Activated naive CD8-positive, alpha-beta T cell treated with anti-CD3 and anti-CD28 coated beads, Interleukin-2, amount 10 ng/mL, durations not matched to agents 7 days and 5 days (primary cell): Measurements from ENCODE around the gene SLC66A2. TPM values are rescaled to one million over a fixed set of nuclear protein-coding genes. Genes with fewer than 3 reads are reported as not detected.
A peak's percentile ranks its signal among the peaks of the same experiment; 100 is the strongest.
"Not testable (repeated sequence)": the region's sequence is repeated elsewhere in the genome, so short reads cannot be mapped to it uniquely, and the experiment has no call there.

Source experiments
- ATAC-seq: fragments of 150-1000 bp; cut with Tn5 transposase; one replicate; pipeline ENCODE4 v1.10.0; 2021; ENCODE audit warnings: low read depth, moderate library complexity
- POLR2A ChIA-PET: fragments of 350-600 bp; sonication (Branson Sonifier 250); formaldehyde crosslinking; loops from one replicate; lab custom pipeline; 2021; ENCODE audit warnings: antibody characterized with exemption; lab: Charles Lee
- DNase-seq: peaks from one replicate; pipeline ENCODE4 v3.0.0; 2021
- H3K27ac Mint-ChIP-seq: one replicate; pipeline ENCODE4 v1.8.0; 2022; ENCODE audit warnings: mild to moderate bottlenecking, mixed read lengths
- H3K27me3 Mint-ChIP-seq: one replicate; pipeline ENCODE4 v1.8.0; 2022; ENCODE audit warnings: mild to moderate bottlenecking, moderate library complexity, mixed read lengths
- H3K36me3 Mint-ChIP-seq: one replicate; pipeline ENCODE4 v1.8.0; 2021; ENCODE audit warnings: mild to moderate bottlenecking, mixed read lengths
- H3K4me1 Mint-ChIP-seq: one replicate; pipeline ENCODE4 v1.8.0; 2021; ENCODE audit warnings: mixed read lengths
- H3K4me3 Mint-ChIP-seq: one replicate; pipeline ENCODE4 v1.8.0; 2022; ENCODE audit warnings: mild to moderate bottlenecking, moderate library complexity, mixed read lengths
- H3K9me3 Mint-ChIP-seq: one replicate; pipeline ENCODE4 v1.8.0; 2021; ENCODE audit warnings: mixed read lengths
- total RNA-seq, 2 experiments: library from RNA; stranded (reverse); gene quantifications; one replicate each; pipeline ENCODE4 v1.2.3, GENCODE V29; 2021

The SLC66A2 gene
- 10 to 100 TPM; 29.0 to 29.2 TPM for total RNA-seq

- H3K4me3 Mint-ChIP-seq, result peak within 1 kb of the TSS; percentile 87
- H3K27ac Mint-ChIP-seq, result peak within 1 kb of the TSS; percentile 83
- POLR2A ChIA-PET, result interaction anchor here (0.8 to 1.9 kb wide), 6 partner anchors 10 to 272 kb away, joined by 3 to 15 read pairs (median 4); partner anchors contain the start of genes CTDP1, HSBP1L1 and TXNL4A
- H3K9me3 Mint-ChIP-seq, result no peaks in the 10 kb centered on the region
- H3K27me3 Mint-ChIP-seq, result peaks cover 2% of the 10 kb centered on the region
- ATAC-seq, result peak; percentile 89
- H3K4me1 Mint-ChIP-seq, result peaks cover 15% of the 10 kb centered on the region
- DNase-seq, result peak; percentile 99
- H3K36me3 Mint-ChIP-seq, result peaks cover 4% of the 10 kb centered on the region
Observed at GRCh38 chr18:79951545-79952455, at the start of gene SLC66A2. Gene SLC66A2 (minus strand): TSS chr18:79951653. CDS start chr18:79950926, 727 bp downstream.

GRCh38 chr18:80000877-80001276 is 49.4 kb upstream of the SLC66A2 start:
- POLR2A ChIA-PET, result no interaction called here
- no peak overlapping the region for H3K27ac Mint-ChIP-seq
- no peaks in the 10 kb centered on the region for H3K4me1 Mint-ChIP-seq
- DNase-seq (no peak), ATAC-seq (no peak)
- H3K27me3 Mint-ChIP-seq, result no peaks in the 10 kb centered on the region
- H3K4me3 Mint-ChIP-seq, result no peak overlapping the region
- peaks cover 2% of the 10 kb centered on the region for H3K36me3 Mint-ChIP-seq
- H3K9me3 Mint-ChIP-seq, result peaks cover 7% of the 10 kb centered on the region

- ATAC-seq, H3K36me3 Mint-ChIP-seq, H3K27ac Mint-ChIP-seq, H3K27me3 Mint-ChIP-seq, DNase-seq, POLR2A ChIA-PET, H3K4me3 Mint-ChIP-seq, H3K4me1 Mint-ChIP-seq, H3K9me3 Mint-ChIP-seq: not testable (repeated sequence)
Observed at GRCh38 chr18:79999701-80000100, 48.2 kb upstream of the SLC66A2 start.

GRCh38 chr18:79991494-79991893 is 40.0 kb upstream of the SLC66A2 start:
- Mint-ChIP-seq H3K27ac (no peak overlapping the region), H3K36me3 (peaks cover 4% of the 10 kb centered on the region), H3K9me3 (no peaks in the 10 kb centered on the region), H3K4me1 (peaks cover 11% of the 10 kb centered on the region), H3K4me3 (no peak overlapping the region), H3K27me3 (peaks cover 3% of the 10 kb centered on the region)
- POLR2A ChIA-PET, result no interaction called here
- DNase-seq, result no peak
- ATAC-seq, result no peak

- H3K36me3 Mint-ChIP-seq, result peaks cover 11% of the 10 kb centered on the region
- H3K4me3 Mint-ChIP-seq, result peak overlapping the region; percentile 91
- peaks cover 29% of the 10 kb centered on the region for H3K4me1 Mint-ChIP-seq
- peaks cover 3% of the 10 kb centered on the region for H3K27me3 Mint-ChIP-seq
- H3K27ac Mint-ChIP-seq, result peak overlapping the region; percentile 93
- DNase-seq, result no peak
- POLR2A ChIA-PET, result interaction anchor here (3.0 to 3.1 kb wide), 2 partner anchors 37 to 45 kb away, joined by 15 read pairs; partner anchors contain the start of genes RBFA and SLC66A2
- no peak for ATAC-seq
- H3K9me3 Mint-ChIP-seq, result no peaks in the 10 kb centered on the region
Observed at GRCh38 chr18:79989195-79989497, 37.7 kb upstream of the SLC66A2 start.

GRCh38 chr18:79988451-79989194 is 37.2 kb upstream of the SLC66A2 start, which contains the start of gene TXNL4A:
Gene TXNL4A (minus strand): TSS chr18:79988563. CDS start chr18:79988392, 171 bp downstream.
- H3K27ac Mint-ChIP-seq, result peak within 1 kb of the TSS; percentile 93
- DNase-seq (peak; percentile 88), ATAC-seq (peak; percentile 93)
- peak within 1 kb of the TSS; percentile 91 for H3K4me3 Mint-ChIP-seq
- peaks cover 15% of the 10 kb centered on the region for H3K36me3 Mint-ChIP-seq
- POLR2A ChIA-PET, result interaction anchor here (1.0 to 3.1 kb wide), 4 partner anchors 16 to 76 kb away, joined by 4 to 15 read pairs (median 10); partner anchors contain the start of genes RBFA and SLC66A2
- H3K4me1 Mint-ChIP-seq, result peaks cover 34% of the 10 kb centered on the region
- H3K27me3 Mint-ChIP-seq, result peaks cover 3% of the 10 kb centered on the region
- H3K9me3 Mint-ChIP-seq, result no peaks in the 10 kb centered on the region

- DNase-seq (peak; percentile 79), ATAC-seq (peak; percentile 68)
- POLR2A ChIA-PET, result interaction anchor here (0.8 to 3.1 kb wide), 5 partner anchors 16 to 75 kb away, joined by 4 to 15 read pairs (median 4); partner anchors contain the start of genes RBFA and SLC66A2
- peaks cover 15% of the 10 kb centered on the region for H3K36me3 Mint-ChIP-seq
- no peaks in the 10 kb centered on the region for H3K9me3 Mint-ChIP-seq
- H3K27me3 Mint-ChIP-seq, result peaks cover 3% of the 10 kb centered on the region
- H3K4me1 Mint-ChIP-seq, result peaks cover 39% of the 10 kb centered on the region
- H3K27ac Mint-ChIP-seq, result peak overlapping the region; percentile 93
- H3K4me3 Mint-ChIP-seq, result peak overlapping the region; percentile 88
Observed at GRCh38 chr18:79988071-79988450, 36.6 kb upstream of the SLC66A2 start.

GRCh38 chr18:79987566-79987965 is 36.1 kb upstream of the SLC66A2 start:
- Mint-ChIP-seq H3K9me3 (no peaks in the 10 kb centered on the region), H3K36me3 (peaks cover 15% of the 10 kb centered on the region), H3K4me1 (peaks cover 44% of the 10 kb centered on the region), H3K27ac (peak overlapping the region; percentile 77), H3K4me3 (peak overlapping the region; percentile 88), H3K27me3 (peaks cover 3% of the 10 kb centered on the region)
- no peak for ATAC-seq
- no peak for DNase-seq
- POLR2A ChIA-PET, result interaction anchor here (0.8 to 3.1 kb wide), 5 partner anchors 15 to 75 kb away, joined by 4 to 15 read pairs (median 4); partner anchors contain the start of genes RBFA and SLC66A2

- peak overlapping the region; percentile 88 for H3K4me3 Mint-ChIP-seq
- peaks cover 3% of the 10 kb centered on the region for H3K27me3 Mint-ChIP-seq
Observed at GRCh38 chr18:79986726-79987125, 35.3 kb upstream of the SLC66A2 start.

GRCh38 chr18:79985172-79985571 is 33.7 kb upstream of the SLC66A2 start:
- Mint-ChIP-seq H3K9me3 (no peaks in the 10 kb centered on the region), H3K27me3 (no peaks in the 10 kb centered on the region), H3K4me1 (peaks cover 55% of the 10 kb centered on the region), H3K36me3 (peaks cover 18% of the 10 kb centered on the region), H3K4me3 (no peak overlapping the region), H3K27ac (peak overlapping the region; percentile 30)
- DNase-seq (no peak), ATAC-seq (no peak)
- POLR2A ChIA-PET, result interaction anchor here (0.7 kb wide), 1 partner anchor 21 kb away, joined by 3 read pairs; the partner anchor contains the start of gene HSBP1L1

More at GRCh38 chr18:79986726-79987125, 35.3 kb upstream of the SLC66A2 start:
- DNase-seq (no peak), ATAC-seq (no peak)
- Mint-ChIP-seq H3K9me3 (no peaks in the 10 kb centered on the region), H3K36me3 (peaks cover 17% of the 10 kb centered on the region), H3K27ac (peak overlapping the region; percentile 77), H3K4me1 (peaks cover 52% of the 10 kb centered on the region)
- POLR2A ChIA-PET, result interaction anchor here (3.0 to 3.1 kb wide), 2 partner anchors 35 to 47 kb away, joined by 15 read pairs; partner anchors contain the start of genes RBFA and SLC66A2

- DNase-seq (no peak), ATAC-seq (no peak)
- H3K36me3 Mint-ChIP-seq, result peaks cover 22% of the 10 kb centered on the region
- peaks cover 50% of the 10 kb centered on the region for H3K4me1 Mint-ChIP-seq
- H3K9me3 Mint-ChIP-seq, result no peaks in the 10 kb centered on the region
- H3K27ac Mint-ChIP-seq, result peak overlapping the region; percentile 50
- POLR2A ChIA-PET, result interaction anchor here (1.2 kb wide), 1 partner anchor 50 kb away, joined by 3 read pairs; the partner anchor contains the start of gene RBFA
- H3K4me3 Mint-ChIP-seq, result peak overlapping the region; percentile 67
- no peaks in the 10 kb centered on the region for H3K27me3 Mint-ChIP-seq
Observed at GRCh38 chr18:79983793-79984192, 32.3 kb upstream of the SLC66A2 start.

GRCh38 chr18:79983253-79983652 is 31.8 kb upstream of the SLC66A2 start:
- no peaks in the 10 kb centered on the region for H3K9me3 Mint-ChIP-seq
- H3K27ac Mint-ChIP-seq, result no peak overlapping the region
- ATAC-seq, result no peak
- peak overlapping the region; percentile 27 for H3K4me3 Mint-ChIP-seq
- POLR2A ChIA-PET, result interaction anchor here (1.2 kb wide), 1 partner anchor 51 kb away, joined by 3 read pairs; the partner anchor contains the start of gene RBFA
- no peaks in the 10 kb centered on the region for H3K27me3 Mint-ChIP-seq
- no peak for DNase-seq
- peaks cover 22% of the 10 kb centered on the region for H3K36me3 Mint-ChIP-seq
- H3K4me1 Mint-ChIP-seq, result peaks cover 50% of the 10 kb centered on the region
